Panc1 (cell line): ENCODE data around the gene EXOC3L4.

Experiments used
- CTCF ChIP-seq: fragments of 450-650 bp; IDR thresholded peaks from 2 replicates; pipeline ENCODE4 v1.5.1; 2017; ENCODE audit warnings: mild to moderate bottlenecking
- POLR2AphosphoS5 ChIP-seq: IDR thresholded peaks from 2 replicates; pipeline ENCODE4 v1.6.1; 2012; ENCODE audit warnings: mild to moderate bottlenecking, low read depth, low read length, moderate library complexity
- REST ChIP-seq, 2 experiments: IDR thresholded peaks; 2 replicates each; pipeline ENCODE4 v1.6.1; 2011 to 2012; ENCODE audit warnings: low read depth in 2 of 2, control low read depth in 1 of 2, low read length in 1 of 2, mild to moderate bottlenecking in 1 of 2, moderate library complexity in 1 of 2; ENCODE audit not compliant: insufficient read depth in 1 of 2
- SIN3A ChIP-seq: IDR thresholded peaks from 2 replicates; pipeline ENCODE4 v1.6.1; 2012; ENCODE audit warnings: low read depth, mild to moderate bottlenecking, low read length, moderate library complexity, borderline replicate concordance; ENCODE audit not compliant: insufficient read depth
- TCF7L2 ChIP-seq: IDR thresholded peaks from 2 replicates; pipeline ENCODE4 v1.6.1; 2011; ENCODE audit warnings: mild to moderate bottlenecking, low read depth, low read length, inconsistent platforms

- TF ChIP-seq CTCF (no peak), POLR2AphosphoS5 (no peak), TCF7L2 (no peak), REST (IDR thresholded peaks at IDR 0.05; ENCODE audit: insufficient read depth in 1 of 2, low read depth in 2 of 2, low read length in 1 of 2) (no peak), SIN3A (no peak)
Observed at GRCh38 chr14:103064436-103064835, 30.1 kb upstream of the EXOC3L4 start.
